HG03521 (cell line): ENCODE results near the gene IL1B.
"Not testable (repeated sequence)": the region's sequence is repeated elsewhere in the genome, so short reads cannot be mapped to it uniquely, and the experiment has no call there.

Experiments used
- ATAC-seq: cut with Tn5 transposase; IDR thresholded peaks from one replicate; pipeline ENCODE4 v1.9.1; 2021; ENCODE audit warnings: mild to moderate bottlenecking, moderate library complexity; ENCODE audit not compliant: unreplicated experiment

Gene IL1B

GRCh38 chr2:112859406-112860183, 23.0 kb upstream of the IL1B start:
- not testable (repeated sequence) for ATAC-seq

DNA sequence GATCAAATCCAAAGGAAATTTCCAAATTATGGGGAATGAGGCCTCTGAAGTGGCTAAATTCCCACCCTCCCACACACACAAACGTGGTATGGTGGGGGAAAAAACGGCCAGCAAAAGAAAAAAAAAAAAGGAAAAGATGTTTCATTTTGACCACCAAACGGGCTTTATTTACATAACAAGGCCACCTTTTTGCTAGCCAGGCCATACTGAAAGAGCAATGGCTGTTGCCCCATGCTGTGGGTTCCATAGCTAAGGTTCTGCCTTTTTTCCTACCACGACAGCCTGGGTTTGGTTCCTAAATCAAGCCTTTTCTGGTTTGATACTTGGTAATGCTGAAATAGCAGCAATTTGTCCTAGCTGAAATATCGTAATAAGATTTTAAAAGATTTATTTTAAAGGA, 14.0 kb upstream of the IL1B start:
- ATAC-seq: no peak

GRCh38 chr2:112849956-112850355, 13.4 kb upstream of the IL1B start:
- no peak for ATAC-seq

DNA sequence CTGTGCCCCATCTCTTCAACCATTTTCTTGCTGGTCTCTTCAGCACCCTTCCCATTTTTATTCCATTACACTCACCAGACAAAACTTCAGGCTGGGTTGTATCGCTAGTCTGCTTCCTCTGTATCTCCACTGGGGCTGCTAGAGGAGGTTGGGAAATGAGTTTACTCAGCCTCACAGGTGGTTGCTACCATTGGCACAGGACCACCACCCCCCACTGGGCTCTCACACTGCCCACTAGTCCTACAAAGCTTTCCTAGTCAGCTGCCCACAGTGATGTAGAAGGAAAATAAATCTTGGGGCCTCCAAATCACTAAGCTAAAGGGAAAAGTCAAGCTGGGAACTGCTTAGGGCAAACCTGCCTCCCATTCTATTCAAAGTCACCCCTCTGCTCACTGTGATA, 12.3 kb upstream of the IL1B start:
- no peak for ATAC-seq

DNA sequence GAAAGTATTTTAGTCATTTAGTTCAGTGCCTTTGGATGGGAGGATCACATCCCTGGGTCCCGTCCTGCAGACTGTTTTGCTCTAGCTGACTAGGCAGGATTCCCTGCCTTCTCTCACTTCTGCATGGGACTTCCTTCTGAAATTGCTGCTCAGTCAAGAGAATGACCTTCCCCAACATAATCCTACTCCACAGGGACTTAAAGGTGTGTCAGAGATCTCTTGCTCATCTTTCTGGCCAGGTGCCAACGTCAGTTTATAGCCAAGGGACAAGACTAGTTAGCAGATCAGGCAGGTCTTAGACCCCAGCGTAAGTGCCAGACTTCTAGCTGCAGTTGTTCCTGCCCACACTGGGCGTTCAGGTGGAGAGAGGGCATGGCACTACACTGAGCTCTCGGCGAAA, 9.5 kb upstream of the IL1B start:
- ATAC-seq: no peak

DNA sequence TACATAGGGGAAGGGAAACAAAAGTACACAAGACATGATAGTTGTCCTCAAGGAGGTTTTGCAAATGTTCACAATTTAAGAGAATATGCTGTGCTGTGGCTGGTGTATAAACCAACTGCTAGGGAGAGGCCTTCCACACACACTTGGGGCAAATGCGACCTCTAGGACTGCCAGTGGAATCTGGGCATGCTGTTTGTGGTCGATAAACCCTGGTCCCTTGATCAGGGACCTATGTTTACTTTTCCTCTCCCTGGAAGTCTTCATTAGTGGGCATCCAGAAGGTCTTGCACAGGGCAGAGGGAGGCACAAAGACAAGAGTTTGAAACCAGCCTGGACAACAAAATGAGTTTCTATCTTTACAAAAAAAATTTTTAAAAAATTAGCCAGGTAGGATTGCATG, 7.3 kb upstream of the IL1B start:
- no peak for ATAC-seq

- no peak for ATAC-seq
These were observed 6.7 kb upstream of the IL1B start for GRCh38 chr2:112843288-112843687.

- no peak for ATAC-seq
These were observed 4.9 kb upstream of the IL1B start for GRCh38 chr2:112841295-112842044.

DNA sequence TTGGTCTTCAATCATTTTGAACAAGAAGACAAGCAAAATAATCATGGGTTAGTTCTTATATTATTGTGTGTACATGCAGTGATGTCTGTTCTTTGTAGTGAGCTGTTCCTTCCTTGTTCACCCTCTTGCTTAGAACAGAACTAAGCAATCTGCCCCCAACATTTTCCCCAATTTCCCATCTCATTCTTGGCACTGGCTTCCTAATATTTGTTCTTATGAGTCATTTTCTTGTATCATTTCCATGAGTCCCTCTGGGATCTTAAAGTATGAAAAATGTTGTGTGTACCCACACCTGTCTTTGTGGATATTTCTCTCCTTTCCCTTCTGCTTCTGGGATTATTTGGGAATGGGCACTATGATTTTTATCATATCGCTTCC, 3.5 kb upstream of the IL1B start:
- no peak for ATAC-seq

- ATAC-seq: no peak
These were observed 3.0 kb upstream of the IL1B start for GRCh38 chr2:112839407-112840067.

- ATAC-seq: no peak
These were observed 417 bp downstream of the IL1B start for GRCh38 chr2:112836163-112836560.

DNA sequence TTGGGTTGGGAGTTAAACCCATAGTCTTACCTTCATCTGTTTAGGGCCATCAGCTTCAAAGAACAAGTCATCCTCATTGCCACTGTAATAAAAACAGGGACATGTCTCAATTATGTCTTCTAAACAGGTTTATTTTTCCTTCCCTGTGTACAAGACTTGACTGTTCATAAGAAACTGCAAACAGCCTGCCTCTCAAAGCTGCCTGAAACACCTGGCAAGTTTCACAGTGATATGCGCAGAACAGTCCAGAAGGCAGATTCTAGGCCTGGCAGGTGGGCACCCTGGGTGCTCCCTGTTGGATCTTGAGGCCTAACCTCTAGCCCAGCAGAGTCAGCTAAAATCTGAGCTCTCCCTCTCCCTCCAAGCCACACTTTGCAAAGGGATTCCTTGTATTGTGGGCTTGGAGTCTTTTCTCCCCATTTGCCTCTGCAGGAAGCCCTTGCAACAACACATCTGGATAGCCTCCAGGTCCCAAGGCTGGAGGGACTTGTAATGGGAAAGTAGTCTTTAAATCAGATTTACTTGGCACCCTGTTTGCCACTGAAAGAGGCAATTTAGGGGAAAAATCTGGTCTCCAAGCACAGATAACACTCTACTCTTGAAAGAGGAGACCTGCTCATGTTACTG, 930 bp downstream of the IL1B start:
- ATAC-seq: no peak

- no peak for ATAC-seq
These were observed 1.5 kb downstream of the IL1B start for GRCh38 chr2:112835061-112835501.

DNA sequence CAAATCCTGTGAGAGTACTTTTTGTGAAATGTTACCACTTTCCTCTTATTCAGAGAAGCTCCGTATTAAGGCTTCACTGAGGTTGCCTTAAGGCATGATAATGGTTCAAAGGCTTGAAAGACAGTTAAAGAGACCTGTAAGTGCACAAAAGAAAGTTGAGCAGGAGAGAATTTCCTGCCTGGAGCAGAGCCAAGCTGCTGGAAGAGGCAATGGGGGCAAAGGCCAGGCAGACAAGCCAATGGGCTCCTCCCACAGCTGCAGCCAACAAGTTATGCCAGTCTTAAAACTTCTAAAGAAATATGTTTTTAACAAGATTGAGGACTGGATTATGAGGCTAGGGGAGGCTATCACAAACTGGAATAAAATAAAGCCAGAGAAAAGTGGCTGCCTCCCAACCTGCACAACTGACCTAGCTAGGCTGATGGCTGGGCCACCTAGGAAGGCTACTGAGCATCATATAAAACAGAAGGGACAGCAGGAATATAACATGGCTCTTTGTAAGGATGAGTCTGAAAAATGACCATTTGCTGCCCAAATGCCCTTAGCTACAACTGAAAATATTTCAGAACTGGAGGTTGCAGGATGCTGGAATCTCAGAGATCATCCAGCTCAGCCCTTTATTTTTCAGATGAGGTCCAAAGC, 2.1 kb downstream of the IL1B start:
- no peak for ATAC-seq

DNA sequence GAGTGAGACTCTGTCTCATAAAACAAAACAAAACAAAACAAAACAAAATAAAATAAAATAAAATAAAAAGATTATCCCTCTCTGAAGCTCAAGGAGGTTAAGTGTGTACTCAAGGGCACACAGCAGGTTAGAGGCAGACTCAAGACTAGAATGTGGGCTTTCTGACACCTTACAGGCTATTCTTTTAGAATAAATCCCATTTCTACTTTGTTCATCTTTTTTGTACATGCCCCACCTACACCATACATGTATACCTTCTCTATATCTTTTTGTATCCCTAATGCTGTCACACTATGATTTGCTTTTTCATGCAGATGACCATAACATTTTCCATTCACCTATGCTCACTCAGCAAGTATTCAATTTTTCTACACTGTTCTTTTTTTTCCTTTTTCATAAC, 2.6 kb downstream of the IL1B start:
- no peak for ATAC-seq

GRCh38 chr2:112833639-112833931, 3.0 kb downstream of the IL1B start:
- ATAC-seq: not testable (repeated sequence)

DNA sequence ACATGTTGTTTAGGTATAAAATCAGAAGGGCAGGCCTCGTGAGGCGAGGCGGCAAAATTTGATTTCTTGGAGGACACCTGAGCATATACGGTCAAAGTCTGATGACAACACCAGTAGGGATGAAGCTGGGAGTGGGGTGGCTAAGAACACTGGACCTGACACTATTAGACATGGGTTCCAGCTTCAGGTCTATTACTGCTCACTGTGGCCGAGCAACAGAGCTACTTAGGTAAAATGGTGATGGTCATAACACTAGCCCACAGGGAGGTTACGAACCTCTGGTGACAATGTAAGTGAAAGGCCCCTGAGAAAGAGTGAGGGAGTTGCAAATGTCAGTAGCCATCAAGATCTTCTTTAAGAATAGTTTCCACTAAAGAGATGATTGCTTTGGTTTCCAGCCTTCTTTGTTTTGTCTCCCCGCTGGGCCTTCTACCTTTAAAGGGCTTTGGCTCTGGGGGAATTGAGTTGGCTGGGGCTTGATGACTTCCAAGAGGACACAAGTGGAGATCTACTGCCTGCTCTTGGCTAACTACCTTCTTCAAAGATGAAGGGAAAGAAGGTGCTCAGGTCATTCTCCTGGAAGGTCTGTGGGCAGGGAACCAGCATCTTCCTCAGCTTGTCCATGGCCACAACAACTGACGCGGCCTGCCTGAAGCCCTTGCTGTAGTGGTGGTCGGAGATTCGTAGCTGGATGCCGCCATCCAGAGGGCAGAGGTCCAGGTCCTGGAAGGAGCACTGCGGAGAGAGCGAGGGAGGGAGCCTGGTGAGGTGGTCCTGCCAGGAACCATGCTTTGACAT, 3.5 kb downstream of the IL1B start:
- no peak for ATAC-seq

DNA sequence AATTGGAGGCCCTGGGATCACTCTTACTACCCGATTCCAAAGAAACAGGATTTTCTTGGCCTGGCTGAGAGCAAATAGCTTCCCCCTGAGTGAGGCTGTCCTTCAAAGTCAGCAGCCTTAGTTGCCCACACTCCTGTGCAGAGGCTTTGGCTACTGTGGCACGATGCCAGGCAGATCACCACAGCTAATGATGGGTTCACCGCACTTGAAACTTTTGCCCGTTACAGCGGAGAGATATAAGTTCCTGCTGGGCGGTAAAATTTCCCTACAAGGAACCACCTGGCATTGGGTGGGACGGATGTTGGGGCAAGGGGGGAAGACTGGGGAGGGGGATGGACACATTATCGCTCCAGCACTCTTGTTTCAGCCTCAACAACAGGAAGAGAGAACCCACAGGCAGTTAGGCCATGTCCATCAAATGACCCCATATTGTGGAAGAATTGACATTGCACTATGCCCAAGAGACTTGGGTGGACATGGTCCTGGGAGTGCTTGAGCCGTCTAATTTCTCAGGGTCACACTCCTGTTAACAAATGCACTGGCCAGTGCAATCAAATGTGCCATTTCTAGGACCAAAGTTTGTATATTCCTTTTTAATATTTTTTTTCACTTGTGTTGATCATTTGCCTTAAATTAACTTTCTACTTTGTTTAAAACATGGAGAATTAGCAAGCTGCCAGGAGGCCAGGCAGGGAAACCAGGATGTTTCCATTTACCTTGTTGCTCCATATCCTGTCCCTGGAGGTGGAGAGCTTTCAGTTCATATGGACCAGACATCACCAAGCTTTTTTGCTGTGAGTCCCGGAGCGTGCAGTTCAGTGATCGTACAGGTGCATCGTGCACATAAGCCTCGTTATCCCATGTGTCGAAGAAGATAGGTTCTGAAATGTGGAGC, 4.4 kb downstream of the IL1B start:
- ATAC-seq: no peak

- ATAC-seq: no peak
These were observed 5.1 kb downstream of the IL1B start for GRCh38 chr2:112831513-112831845.
